ENCODE data around the gene GALP.

Gene GALP

DNA sequence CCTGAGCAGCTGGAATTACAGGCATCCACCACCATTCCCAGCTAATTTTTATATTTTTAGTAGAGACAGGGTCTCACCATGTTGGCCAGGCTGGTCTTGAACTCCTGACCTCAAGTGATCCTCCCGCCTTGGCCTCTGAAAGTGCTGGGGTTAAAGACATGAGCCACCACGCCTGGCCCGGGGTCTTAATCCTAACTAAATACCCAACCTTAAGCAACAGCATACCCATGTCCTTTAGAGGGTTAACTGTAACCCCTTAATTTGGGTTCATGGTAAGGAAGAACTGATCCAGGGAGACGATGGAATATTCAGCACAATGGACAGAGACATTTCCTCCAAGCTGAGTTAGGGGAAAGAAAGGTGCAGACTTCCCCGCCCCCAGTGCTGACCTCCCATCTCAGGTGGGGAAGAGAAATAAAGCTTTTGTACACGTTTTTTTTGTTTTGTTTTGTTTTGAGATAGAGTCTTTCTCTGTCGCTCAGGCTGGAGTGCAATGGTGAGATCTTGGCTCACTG lies 8.7 kb upstream of the GALP start:
- Histone ChIP-seq H3K4me1 (ENCODE audit: control insufficient read depth, insufficient read depth, low read length) (no peaks in the 10 kb centered on the region), H3K36me3 (ENCODE audit: control insufficient read depth in 2 of 2, insufficient read depth in 1 of 2, low read length in 2 of 2) (no peaks in the 10 kb centered on the region; a peak in 1 of 3 replicates), H3K4me3 (ENCODE audit: low read depth, low read length) (no peak overlapping the region), H3K9me3 (ENCODE audit: control insufficient read depth, insufficient read depth, low read depth, low read length) (no peaks in the 10 kb centered on the region), H3K27ac (ENCODE audit: extremely low read depth, low read depth, low read length) (no peak overlapping the region)
- POLR2A ChIA-PET: no interaction called here
- CTCF ChIA-PET: interaction anchor here (1.1 kb wide), 1 partner anchor 87 kb away, joined by 5 read pairs; no protein-coding TSS in a partner anchor
- TF ChIP-seq, protein P1, sequence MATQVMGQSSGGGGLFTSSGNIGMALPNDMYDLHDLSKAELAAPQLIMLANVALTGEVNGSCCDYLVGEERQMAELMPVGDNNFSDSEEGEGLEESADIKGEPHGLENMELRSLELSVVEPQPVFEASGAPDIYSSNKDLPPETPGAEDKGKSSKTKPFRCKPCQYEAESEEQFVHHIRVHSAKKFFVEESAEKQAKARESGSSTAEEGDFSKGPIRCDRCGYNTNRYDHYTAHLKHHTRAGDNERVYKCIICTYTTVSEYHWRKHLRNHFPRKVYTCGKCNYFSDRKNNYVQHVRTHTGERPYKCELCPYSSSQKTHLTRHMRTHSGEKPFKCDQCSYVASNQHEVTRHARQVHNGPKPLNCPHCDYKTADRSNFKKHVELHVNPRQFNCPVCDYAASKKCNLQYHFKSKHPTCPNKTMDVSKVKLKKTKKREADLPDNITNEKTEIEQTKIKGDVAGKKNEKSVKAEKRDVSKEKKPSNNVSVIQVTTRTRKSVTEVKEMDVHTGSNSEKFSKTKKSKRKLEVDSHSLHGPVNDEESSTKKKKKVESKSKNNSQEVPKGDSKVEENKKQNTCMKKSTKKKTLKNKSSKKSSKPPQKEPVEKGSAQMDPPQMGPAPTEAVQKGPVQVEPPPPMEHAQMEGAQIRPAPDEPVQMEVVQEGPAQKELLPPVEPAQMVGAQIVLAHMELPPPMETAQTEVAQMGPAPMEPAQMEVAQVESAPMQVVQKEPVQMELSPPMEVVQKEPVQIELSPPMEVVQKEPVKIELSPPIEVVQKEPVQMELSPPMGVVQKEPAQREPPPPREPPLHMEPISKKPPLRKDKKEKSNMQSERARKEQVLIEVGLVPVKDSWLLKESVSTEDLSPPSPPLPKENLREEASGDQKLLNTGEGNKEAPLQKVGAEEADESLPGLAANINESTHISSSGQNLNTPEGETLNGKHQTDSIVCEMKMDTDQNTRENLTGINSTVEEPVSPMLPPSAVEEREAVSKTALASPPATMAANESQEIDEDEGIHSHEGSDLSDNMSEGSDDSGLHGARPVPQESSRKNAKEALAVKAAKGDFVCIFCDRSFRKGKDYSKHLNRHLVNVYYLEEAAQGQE (tag by site-specific recombination; IDR thresholded peaks at IDR 0.05): peak; percentile 89
- no peak for TF ChIP-seq IKZF3 (tag by site-specific recombination; IDR thresholded peaks at IDR 0.05)
- no peak for TF ChIP-seq ZNF785 (tag by site-specific recombination; IDR thresholded peaks at IDR 0.05)

- TF ChIP-seq ZBTB21 (tag by site-specific recombination; IDR thresholded peaks at IDR 0.05): peak; percentile 68
- no peak for TF ChIP-seq ZNF624 (tag by site-specific recombination; IDR thresholded peaks at IDR 0.05)
- TF ChIP-seq ZNF274 (IDR thresholded peaks at IDR 0.05; ENCODE audit: low read length): no peak
- TF ChIP-seq ZNF274 (tag by site-specific recombination; IDR thresholded peaks at IDR 0.05; ENCODE audit: borderline replicate concordance): no peak
- TF ChIP-seq ZNF600 (tag by site-specific recombination; IDR thresholded peaks at IDR 0.05): peak; percentile 24; the same call in 1 of the 2 replicates
- TF ChIP-seq, protein P2, sequence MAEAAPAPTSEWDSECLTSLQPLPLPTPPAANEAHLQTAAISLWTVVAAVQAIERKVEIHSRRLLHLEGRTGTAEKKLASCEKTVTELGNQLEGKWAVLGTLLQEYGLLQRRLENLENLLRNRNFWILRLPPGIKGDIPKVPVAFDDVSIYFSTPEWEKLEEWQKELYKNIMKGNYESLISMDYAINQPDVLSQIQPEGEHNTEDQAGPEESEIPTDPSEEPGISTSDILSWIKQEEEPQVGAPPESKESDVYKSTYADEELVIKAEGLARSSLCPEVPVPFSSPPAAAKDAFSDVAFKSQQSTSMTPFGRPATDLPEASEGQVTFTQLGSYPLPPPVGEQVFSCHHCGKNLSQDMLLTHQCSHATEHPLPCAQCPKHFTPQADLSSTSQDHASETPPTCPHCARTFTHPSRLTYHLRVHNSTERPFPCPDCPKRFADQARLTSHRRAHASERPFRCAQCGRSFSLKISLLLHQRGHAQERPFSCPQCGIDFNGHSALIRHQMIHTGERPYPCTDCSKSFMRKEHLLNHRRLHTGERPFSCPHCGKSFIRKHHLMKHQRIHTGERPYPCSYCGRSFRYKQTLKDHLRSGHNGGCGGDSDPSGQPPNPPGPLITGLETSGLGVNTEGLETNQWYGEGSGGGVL (tag by site-specific recombination; IDR thresholded peaks at IDR 0.05): peak; percentile 70; the same call in 1 of the 2 replicates
- TF ChIP-seq, protein P3, sequence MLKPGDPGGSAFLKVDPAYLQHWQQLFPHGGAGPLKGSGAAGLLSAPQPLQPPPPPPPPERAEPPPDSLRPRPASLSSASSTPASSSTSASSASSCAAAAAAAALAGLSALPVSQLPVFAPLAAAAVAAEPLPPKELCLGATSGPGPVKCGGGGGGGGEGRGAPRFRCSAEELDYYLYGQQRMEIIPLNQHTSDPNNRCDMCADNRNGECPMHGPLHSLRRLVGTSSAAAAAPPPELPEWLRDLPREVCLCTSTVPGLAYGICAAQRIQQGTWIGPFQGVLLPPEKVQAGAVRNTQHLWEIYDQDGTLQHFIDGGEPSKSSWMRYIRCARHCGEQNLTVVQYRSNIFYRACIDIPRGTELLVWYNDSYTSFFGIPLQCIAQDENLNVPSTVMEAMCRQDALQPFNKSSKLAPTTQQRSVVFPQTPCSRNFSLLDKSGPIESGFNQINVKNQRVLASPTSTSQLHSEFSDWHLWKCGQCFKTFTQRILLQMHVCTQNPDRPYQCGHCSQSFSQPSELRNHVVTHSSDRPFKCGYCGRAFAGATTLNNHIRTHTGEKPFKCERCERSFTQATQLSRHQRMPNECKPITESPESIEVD (tag by site-specific recombination; IDR thresholded peaks at IDR 0.05): no peak
- TF ChIP-seq ZNF692 (tag by site-specific recombination; IDR thresholded peaks at IDR 0.05): no peak
- 0 out of 2 replicates have a peak, but pooled peaks have one; percentile 18 for TF ChIP-seq ZNF366 (tag by site-specific recombination; conservative IDR thresholded peaks at IDR 0.05)
- TF ChIP-seq ZNF629 (tag by site-specific recombination; IDR thresholded peaks at IDR 0.05): 0 out of 2 replicates have a peak, but pooled peaks have one; percentile 35
- 0 out of 2 replicates have a peak, but pooled peaks have one; percentile 29 for TF ChIP-seq PRDM1 (tag by site-specific recombination; IDR thresholded peaks at IDR 0.05)
- TF ChIP-seq ZNF558 (tag by site-specific recombination; IDR thresholded peaks at IDR 0.05): 0 out of 2 replicates have a peak, but pooled peaks have one; percentile 22
- TF ChIP-seq SP7 (tag by site-specific recombination; IDR thresholded peaks at IDR 0.05): peak; percentile 47; the same call in 1 of the 2 replicates
- no peak overlapping the region for H3K27ac ChIP-seq (ENCODE audit: extremely low read depth, low read depth, low read length)
- H3K4me1 ChIP-seq (ENCODE audit: control insufficient read depth, insufficient read depth, low read length): no peaks in the 10 kb centered on the region
- no peaks in the 10 kb centered on the region for H3K9me3 ChIP-seq (ENCODE audit: control insufficient read depth, insufficient read depth, low read depth, low read length)
- CTCF ChIA-PET: interaction anchor here (0.6 to 7.7 kb wide), 7 partner anchors 83 to 560 kb away, joined by 3 to 36 read pairs (median 5); no protein-coding TSS in a partner anchor
- no peaks in the 10 kb centered on the region for H3K36me3 ChIP-seq (ENCODE audit: control insufficient read depth in 2 of 2, insufficient read depth in 1 of 2, low read length in 2 of 2)
- POLR2A ChIA-PET: no interaction called here
- no peak overlapping the region for H3K4me3 ChIP-seq (ENCODE audit: low read depth, low read length)
These were observed 5.5 kb upstream of the GALP start for GRCh38 chr19:56170261-56170660.

Data from HEK293 (cell line).